Measurements from ENCODE around the gene HNRNPF. TPM values are rescaled to one million over a fixed set of nuclear protein-coding genes. Genes with fewer than 3 reads are reported as not detected.

Gene HNRNPF
- total and polyA plus RNA-seq, 2 of the 4 experiments (the other 2 are of a cell fraction): 169 to 207 TPM

- Histone ChIP-seq H2BK5ac (ENCODE audit: low read depth, low read length, poor library complexity, severe bottlenecking) (no peak overlapping the region), H4K20me1 (ENCODE audit: insufficient read depth, low read length) (no peaks in the 10 kb centered on the region)
- BruUV-seq (replicated peaks): no TSS peak
These were observed 38.2 kb downstream of the HNRNPF start for GRCh38 chr10:43370671-43371215.

More at GRCh38 chr10:43370671-43371215, 38.2 kb downstream of the HNRNPF start:
- H3K4ac ChIP-seq (ENCODE audit: low read depth, low read length): no peak overlapping the region
- ChIA-PET POLR2A (ENCODE audit: unreplicated experiment) (no interaction called here), CTCF (no interaction called here)
- H3K4me3 ChIP-seq (ENCODE audit: insufficient read depth, low read depth, low read length): no peak overlapping the region
- no peak overlapping the region for H2AK9ac ChIP-seq (replicated peaks; ENCODE audit: low read depth, low read length, poor library complexity)
- H2AK5ac ChIP-seq (ENCODE audit: low read depth, low read length): no peak overlapping the region
- dilution Hi-C loops (cut with HindIII; ENCODE audit: low sequenced_read_pairs, unreplicated experiment) (no loop called here), intact Hi-C loops (cut with micrococcal nuclease) (no loop called here), in situ Hi-C loops (cut with MboI; ENCODE audit: low sequenced_read_pairs) (no loop called here)
- no peak overlapping the region for H3K14ac ChIP-seq (replicated peaks; ENCODE audit: low read depth, low read length)
- H3K27ac ChIP-seq (ENCODE audit: insufficient read depth, low read length): no peak overlapping the region
- H3K9ac ChIP-seq (ENCODE audit: low read depth, low read length): no peak overlapping the region
- H3K18ac ChIP-seq (ENCODE audit: low read depth, low read length): no peak overlapping the region
- H2AFZ ChIP-seq (replicated peaks; ENCODE audit: low read length, poor library complexity): no peak overlapping the region
- no peak overlapping the region for H4K5ac ChIP-seq (ENCODE audit: low read depth, low read length)
- H2BK15ac ChIP-seq (ENCODE audit: low read depth, low read length): no peak overlapping the region
- H4K91ac ChIP-seq (ENCODE audit: insufficient read depth, low read depth, low read length): no peak overlapping the region
- no peaks in the 10 kb centered on the region for H3K4me1 ChIP-seq (ENCODE audit: control insufficient read depth, insufficient read depth, low read length)
- H3K79me1 ChIP-seq (ENCODE audit: low read depth in 1 of 2, low read length in 2 of 2): no peaks in the 10 kb centered on the region
- no peaks in the 10 kb centered on the region for H3K9me3 ChIP-seq (ENCODE audit: control insufficient read depth, insufficient read depth, low read length)
- H3K56ac ChIP-seq (ENCODE audit: extremely low read depth, insufficient read depth, low read length): no peak overlapping the region
- no peak overlapping the region for H2BK20ac ChIP-seq (ENCODE audit: low read depth, low read length)
- no peak for DNase-seq
- H4K8ac ChIP-seq (ENCODE audit: low read depth in 2 of 2, low read length in 2 of 2): no peak overlapping the region
- H3K9me1 ChIP-seq (ENCODE audit: insufficient read depth, low read length): no peaks in the 10 kb centered on the region
- H2BK120ac ChIP-seq (ENCODE audit: low read depth, low read length): no peak overlapping the region
- no peak overlapping the region for H3K23ac ChIP-seq (ENCODE audit: low read depth, low read length)
- TF ChIP-seq POLR2A (IDR thresholded peaks at IDR 0.05; ENCODE audit: low read depth, low read length) (no peak), NFE2L2 (IDR thresholded peaks at IDR 0.05; ENCODE audit: low read depth, low read length) (no peak), MAZ (IDR thresholded peaks at IDR 0.05; ENCODE audit: borderline replicate concordance, low read depth, low read length) (no peak), MXI1 (IDR thresholded peaks at IDR 0.05; ENCODE audit: borderline replicate concordance, low read depth, low read length) (no peak), SMC3 (IDR thresholded peaks at IDR 0.05; ENCODE audit: low read depth, low read length) (no peak), MAFK (IDR thresholded peaks at IDR 0.05; ENCODE audit: low read depth, low read length) (no peak), RFX5 (IDR thresholded peaks at IDR 0.05; ENCODE audit: low read depth, low read length) (no peak), CEBPB (IDR thresholded peaks at IDR 0.05; ENCODE audit: low read depth, low read length) (no peak), CTCF (conservative IDR thresholded peaks at IDR 0.05; ENCODE audit: low read depth, low read length) (no peak), FOS (IDR thresholded peaks at IDR 0.05; ENCODE audit: low read depth, low read length) (no peak), RCOR1 (IDR thresholded peaks at IDR 0.05; ENCODE audit: insufficient replicate concordance, low read length) (no peak), ELK1 (IDR thresholded peaks at IDR 0.05; ENCODE audit: borderline replicate concordance, low read depth, low read length) (no peak), RAD21 (IDR thresholded peaks at IDR 0.05; ENCODE audit: low read length) (no peak), BHLHE40 (IDR thresholded peaks at IDR 0.05; ENCODE audit: low read depth, low read length) (no peak), USF2 (IDR thresholded peaks at IDR 0.05; ENCODE audit: low read depth, low read length) (no peak), CHD1 (IDR thresholded peaks at IDR 0.05; ENCODE audit: low read depth, low read length) (no peak)
- H3K27me3 ChIP-seq (ENCODE audit: control insufficient read depth, insufficient read depth, low read length): peaks cover 15% of the 10 kb centered on the region
- no peaks in the 10 kb centered on the region for H3K36me3 ChIP-seq (ENCODE audit: control insufficient read depth, insufficient read depth, low read length)
- ATAC-seq (ENCODE audit: low read depth): no peak
- no peak overlapping the region for H3K4me2 ChIP-seq (ENCODE audit: low read depth, low read length)
- no CpG with 5 or more reads among the region's 9 CpGs for WGBS, 2 experiments (ENCODE audit: extremely low coverage in 2 of 2, insufficient read length in 1 of 2)
